ENCODE measurements around the gene CLEC4C.

Gene CLEC4C

GRCh38 chr12:7716381-7716780, 30.8 kb downstream of the CLEC4C start:
- H3K36me3 ChIP-seq (ENCODE audit: insufficient read depth), result no peaks in the 10 kb centered on the region
- no peaks in the 10 kb centered on the region for H3K4me1 ChIP-seq (ENCODE audit: low read depth, poor library complexity, severe bottlenecking)
- no peaks in the 10 kb centered on the region for H3K79me2 ChIP-seq (ENCODE audit: insufficient read depth, low read depth)
- no peak overlapping the region for H3K9ac ChIP-seq
- H3K4me3 ChIP-seq (IDR thresholded peaks at IDR 0.05; ENCODE audit: insufficient read depth, low read depth, low read length), result no peak overlapping the region
- no peak overlapping the region for H2AFZ ChIP-seq (ENCODE audit: low read depth)
- H3K27ac ChIP-seq, result no peak overlapping the region
- TF ChIP-seq CTCF (conservative IDR thresholded peaks at IDR 0.05; ENCODE audit: low read depth, low read length), result no peak
- H3K4me2 ChIP-seq, result no peak overlapping the region
- H4K20me1 ChIP-seq (ENCODE audit: insufficient read depth), result no peaks in the 10 kb centered on the region
- no peaks in the 10 kb centered on the region for H3K27me3 ChIP-seq (ENCODE audit: insufficient read depth, low read depth)

GRCh38 chr12:7712841-7713442, 34.2 kb downstream of the CLEC4C start:
- Histone ChIP-seq H3K27ac (no peak overlapping the region), H2AFZ (ENCODE audit: low read depth) (no peak overlapping the region), H3K4me2 (no peak overlapping the region), H4K20me1 (ENCODE audit: insufficient read depth) (no peaks in the 10 kb centered on the region), H3K4me3 (IDR thresholded peaks at IDR 0.05; ENCODE audit: insufficient read depth, low read depth, low read length) (no peak overlapping the region), H3K36me3 (ENCODE audit: insufficient read depth) (no peaks in the 10 kb centered on the region), H3K4me1 (ENCODE audit: low read depth, poor library complexity, severe bottlenecking) (no peaks in the 10 kb centered on the region), H3K27me3 (ENCODE audit: insufficient read depth, low read depth) (no peaks in the 10 kb centered on the region), H3K9ac (no peak overlapping the region), H3K79me2 (ENCODE audit: insufficient read depth, low read depth) (no peaks in the 10 kb centered on the region)
- TF ChIP-seq CTCF (conservative IDR thresholded peaks at IDR 0.05; ENCODE audit: low read depth, low read length), result no peak

GRCh38 chr12:7711133-7711532, 36.0 kb downstream of the CLEC4C start, which contains the start of gene DPPA3:
DPPA3 (plus strand) TSS chr12:7711433; CDS start chr12:7711571, 138 bp downstream.
- H3K9ac ChIP-seq, result no peak within 1 kb of the TSS
- no peaks in the 10 kb centered on the region for H3K36me3 ChIP-seq (ENCODE audit: insufficient read depth)
- no peaks in the 10 kb centered on the region for H4K20me1 ChIP-seq (ENCODE audit: insufficient read depth)
- H3K4me3 ChIP-seq (IDR thresholded peaks at IDR 0.05; ENCODE audit: insufficient read depth, low read depth, low read length), result no peak within 1 kb of the TSS
- H3K4me2 ChIP-seq, result no peak within 1 kb of the TSS
- no peak within 1 kb of the TSS for H3K27ac ChIP-seq
- H3K79me2 ChIP-seq (ENCODE audit: insufficient read depth, low read depth), result no peaks in the 10 kb centered on the region
- no peaks in the 10 kb centered on the region for H3K4me1 ChIP-seq (ENCODE audit: low read depth, poor library complexity, severe bottlenecking)
- no peak for TF ChIP-seq CTCF (conservative IDR thresholded peaks at IDR 0.05; ENCODE audit: low read depth, low read length)
- H2AFZ ChIP-seq (ENCODE audit: low read depth), result no peak within 1 kb of the TSS
- no peaks in the 10 kb centered on the region for H3K27me3 ChIP-seq (ENCODE audit: insufficient read depth, low read depth)

- no peak overlapping the region for H3K4me2 ChIP-seq
- H3K79me2 ChIP-seq (ENCODE audit: insufficient read depth, low read depth), result no peaks in the 10 kb centered on the region
- no peak overlapping the region for H3K4me3 ChIP-seq (IDR thresholded peaks at IDR 0.05; ENCODE audit: insufficient read depth, low read depth, low read length)
- H3K4me1 ChIP-seq (ENCODE audit: low read depth, poor library complexity, severe bottlenecking), result no peaks in the 10 kb centered on the region
- no peaks in the 10 kb centered on the region for H3K36me3 ChIP-seq (ENCODE audit: insufficient read depth)
- no peak for TF ChIP-seq CTCF (conservative IDR thresholded peaks at IDR 0.05; ENCODE audit: low read depth, low read length)
- H3K9ac ChIP-seq, result no peak overlapping the region
- no peaks in the 10 kb centered on the region for H4K20me1 ChIP-seq (ENCODE audit: insufficient read depth)
- H3K27me3 ChIP-seq (ENCODE audit: insufficient read depth, low read depth), result no peaks in the 10 kb centered on the region
- no peak overlapping the region for H2AFZ ChIP-seq (ENCODE audit: low read depth)
- H3K27ac ChIP-seq, result no peak overlapping the region
Measured at GRCh38 chr12:7709969-7710675, 37.1 kb downstream of the CLEC4C start.

All from KMS-11 (cell line).